DND-41 (cell line): ENCODE measurements around the gene LRP6.

ENCODE experiments used
- EZH2 ChIP-seq: IDR thresholded peaks from 3 replicates; pipeline ENCODE4 v1.6.1; 2012; ENCODE audit warnings: borderline replicate concordance, low read depth, mild to moderate bottlenecking, moderate library complexity, low read length, inconsistent platforms; ENCODE audit not compliant: severe bottlenecking
- TF ChIP-seq, protein P1 (sequence below): IDR thresholded peaks from 2 replicates; pipeline ENCODE4 v1.5.1; 2012; ENCODE audit warnings: borderline replicate concordance, low read length, moderate library complexity, mild to moderate bottlenecking; ENCODE audit not compliant: poor library complexity, severe bottlenecking; ENCODE audit errors: extremely low read depth

- peak; percentile 87 for TF ChIP-seq EZH2
- TF ChIP-seq, protein P1, sequence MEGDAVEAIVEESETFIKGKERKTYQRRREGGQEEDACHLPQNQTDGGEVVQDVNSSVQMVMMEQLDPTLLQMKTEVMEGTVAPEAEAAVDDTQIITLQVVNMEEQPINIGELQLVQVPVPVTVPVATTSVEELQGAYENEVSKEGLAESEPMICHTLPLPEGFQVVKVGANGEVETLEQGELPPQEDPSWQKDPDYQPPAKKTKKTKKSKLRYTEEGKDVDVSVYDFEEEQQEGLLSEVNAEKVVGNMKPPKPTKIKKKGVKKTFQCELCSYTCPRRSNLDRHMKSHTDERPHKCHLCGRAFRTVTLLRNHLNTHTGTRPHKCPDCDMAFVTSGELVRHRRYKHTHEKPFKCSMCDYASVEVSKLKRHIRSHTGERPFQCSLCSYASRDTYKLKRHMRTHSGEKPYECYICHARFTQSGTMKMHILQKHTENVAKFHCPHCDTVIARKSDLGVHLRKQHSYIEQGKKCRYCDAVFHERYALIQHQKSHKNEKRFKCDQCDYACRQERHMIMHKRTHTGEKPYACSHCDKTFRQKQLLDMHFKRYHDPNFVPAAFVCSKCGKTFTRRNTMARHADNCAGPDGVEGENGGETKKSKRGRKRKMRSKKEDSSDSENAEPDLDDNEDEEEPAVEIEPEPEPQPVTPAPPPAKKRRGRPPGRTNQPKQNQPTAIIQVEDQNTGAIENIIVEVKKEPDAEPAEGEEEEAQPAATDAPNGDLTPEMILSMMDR = no peak
These were observed at the start of gene LRP6 for GRCh38 chr12:12266873-12267741.
